ENCODE data around the gene METAP2. TPM values are rescaled to one million over a fixed set of nuclear protein-coding genes. Genes with fewer than 3 reads are reported as not detected.

Gene METAP2
- total RNA-seq, result 10 to 100 TPM; 49.5 to 53.8 TPM

DNA sequence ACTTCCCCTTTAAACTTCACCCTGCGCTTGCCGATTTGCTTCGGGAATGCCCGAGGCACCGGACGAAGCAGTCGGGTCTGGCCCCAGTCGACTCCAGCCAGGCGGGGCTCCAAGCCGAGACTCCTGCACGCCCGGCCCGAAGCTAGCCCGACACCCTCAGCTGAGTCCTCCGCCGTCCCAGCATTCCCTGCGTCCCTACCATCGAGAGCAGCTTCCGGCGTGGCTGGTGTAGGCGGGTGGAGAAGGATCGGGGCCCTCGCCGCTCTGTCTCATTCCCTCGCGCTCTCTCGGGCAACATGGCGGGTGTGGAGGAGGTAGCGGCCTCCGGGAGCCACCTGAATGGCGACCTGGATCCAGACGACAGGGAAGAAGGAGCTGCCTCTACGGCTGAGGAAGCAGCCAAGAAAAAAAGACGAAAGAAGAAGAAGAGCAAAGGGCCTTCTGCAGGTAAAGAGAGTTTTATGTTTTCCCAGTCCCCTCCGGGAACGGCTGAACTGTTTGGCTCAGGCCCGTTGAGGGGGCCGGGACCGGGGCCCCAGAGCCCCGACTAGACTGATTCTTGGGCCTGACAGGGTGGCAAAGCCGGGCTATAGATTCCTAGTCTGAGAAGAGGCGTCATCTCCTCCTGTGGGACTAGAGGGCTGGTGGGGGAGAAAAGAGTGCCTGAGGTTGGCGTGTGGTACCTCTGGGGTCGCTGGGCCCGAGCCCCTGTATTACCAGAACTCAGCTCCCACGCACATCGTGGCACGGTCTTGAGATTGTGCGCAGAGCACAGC lies at the start of gene METAP2:
Gene METAP2, plus strand, starts transcription at position 269 of the 776 bp plus-strand sequence. Its CDS starts 28 bp downstream, at position 297.
- intact Hi-C loops (cut with DNase I), result loop anchor here (10.0 kb wide), 1 partner anchor 249 kb away; no protein-coding TSS in a partner anchor

GRCh38 chr12:95424271-95424994 lies 49.5 kb upstream of the METAP2 start:
- H3K4me3 ChIP-seq, result no peak overlapping the region
- no peaks in the 10 kb centered on the region for H3K9me3 ChIP-seq
- TF ChIP-seq, protein P1, sequence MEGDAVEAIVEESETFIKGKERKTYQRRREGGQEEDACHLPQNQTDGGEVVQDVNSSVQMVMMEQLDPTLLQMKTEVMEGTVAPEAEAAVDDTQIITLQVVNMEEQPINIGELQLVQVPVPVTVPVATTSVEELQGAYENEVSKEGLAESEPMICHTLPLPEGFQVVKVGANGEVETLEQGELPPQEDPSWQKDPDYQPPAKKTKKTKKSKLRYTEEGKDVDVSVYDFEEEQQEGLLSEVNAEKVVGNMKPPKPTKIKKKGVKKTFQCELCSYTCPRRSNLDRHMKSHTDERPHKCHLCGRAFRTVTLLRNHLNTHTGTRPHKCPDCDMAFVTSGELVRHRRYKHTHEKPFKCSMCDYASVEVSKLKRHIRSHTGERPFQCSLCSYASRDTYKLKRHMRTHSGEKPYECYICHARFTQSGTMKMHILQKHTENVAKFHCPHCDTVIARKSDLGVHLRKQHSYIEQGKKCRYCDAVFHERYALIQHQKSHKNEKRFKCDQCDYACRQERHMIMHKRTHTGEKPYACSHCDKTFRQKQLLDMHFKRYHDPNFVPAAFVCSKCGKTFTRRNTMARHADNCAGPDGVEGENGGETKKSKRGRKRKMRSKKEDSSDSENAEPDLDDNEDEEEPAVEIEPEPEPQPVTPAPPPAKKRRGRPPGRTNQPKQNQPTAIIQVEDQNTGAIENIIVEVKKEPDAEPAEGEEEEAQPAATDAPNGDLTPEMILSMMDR (IDR thresholded peaks at IDR 0.05), result no peak
- no peak for DNase-seq
- H3K9ac ChIP-seq (ENCODE audit: low read depth in 2 of 2, low read length in 2 of 2), result no peak overlapping the region
- no peaks in the 10 kb centered on the region for H3K4me1 ChIP-seq
- no peaks in the 10 kb centered on the region for H3K27me3 ChIP-seq
- intact Hi-C loops (cut with DNase I), result no loop called here
- H3K27ac ChIP-seq, result no peak overlapping the region
- H3K36me3 ChIP-seq, result no peaks in the 10 kb centered on the region

More for the DNA sequence above, at the start of gene METAP2:
- H3K27me3 ChIP-seq, result no peaks in the 10 kb centered on the region
- H3K9ac ChIP-seq (ENCODE audit: low read depth in 2 of 2, low read length in 2 of 2), result peak within 1 kb of the TSS; percentile 83 to 94
- peak; percentile 97 for DNase-seq
- H3K36me3 ChIP-seq, result no peaks in the 10 kb centered on the region
- H3K4me1 ChIP-seq, result no peaks in the 10 kb centered on the region
- peak within 1 kb of the TSS; percentile 85 for H3K4me3 ChIP-seq
- H3K9me3 ChIP-seq, result no peaks in the 10 kb centered on the region
- TF ChIP-seq, protein P1 (IDR thresholded peaks at IDR 0.05), result no peak
- H3K27ac ChIP-seq, result peak within 1 kb of the TSS; percentile 94

DNA sequence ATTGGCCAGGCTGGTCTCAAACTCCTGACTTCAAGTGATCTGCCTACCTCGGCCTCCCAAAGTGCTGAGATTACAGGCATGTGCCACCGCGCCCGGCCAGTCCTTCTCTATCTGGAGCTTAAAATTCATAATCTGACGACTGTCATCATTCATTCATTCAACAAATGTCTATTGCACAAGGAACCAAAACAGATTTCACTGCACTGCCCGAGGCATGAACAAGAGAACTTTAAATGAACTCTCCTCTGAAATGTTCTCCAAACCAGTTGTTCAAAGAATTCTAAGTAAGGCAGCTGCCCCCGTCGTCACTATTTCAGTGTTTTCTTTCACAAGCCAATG lies 44.8 kb upstream of the METAP2 start:
- H3K36me3 ChIP-seq, result no peaks in the 10 kb centered on the region
- intact Hi-C loops (cut with DNase I), result no loop called here

DNA sequence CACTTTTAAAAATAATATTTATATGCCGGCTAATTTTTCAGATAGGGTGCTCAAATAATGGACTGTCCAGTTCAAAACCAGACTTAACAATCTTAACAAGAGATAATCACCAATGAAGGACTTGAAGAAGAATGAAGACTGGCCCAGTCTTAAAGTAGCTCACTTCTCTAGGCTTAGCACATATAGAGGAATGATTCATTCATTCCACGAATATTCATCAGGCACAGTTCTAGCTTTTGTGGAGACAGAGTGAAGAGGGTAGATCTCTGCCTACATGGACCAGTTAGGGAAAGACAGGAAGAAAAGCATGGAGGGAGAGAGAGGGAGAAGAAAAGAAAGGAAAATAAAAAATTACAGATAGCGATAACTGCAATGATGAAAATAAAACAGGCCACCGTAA lies 42.8 kb upstream of the METAP2 start:
- H3K27ac ChIP-seq, result no peak overlapping the region
- TF ChIP-seq, protein P1 (IDR thresholded peaks at IDR 0.05), result no peak

More for the DNA sequence above, 44.8 kb upstream of the METAP2 start:
- Histone ChIP-seq H3K9ac (ENCODE audit: low read depth in 2 of 2, low read length in 2 of 2) (no peak overlapping the region), H3K27ac (no peak overlapping the region), H3K9me3 (no peaks in the 10 kb centered on the region), H3K4me3 (no peak overlapping the region), H3K4me1 (no peaks in the 10 kb centered on the region), H3K27me3 (no peaks in the 10 kb centered on the region)
- DNase-seq, result no peak
- TF ChIP-seq, protein P1 (IDR thresholded peaks at IDR 0.05), result no peak

DNA sequence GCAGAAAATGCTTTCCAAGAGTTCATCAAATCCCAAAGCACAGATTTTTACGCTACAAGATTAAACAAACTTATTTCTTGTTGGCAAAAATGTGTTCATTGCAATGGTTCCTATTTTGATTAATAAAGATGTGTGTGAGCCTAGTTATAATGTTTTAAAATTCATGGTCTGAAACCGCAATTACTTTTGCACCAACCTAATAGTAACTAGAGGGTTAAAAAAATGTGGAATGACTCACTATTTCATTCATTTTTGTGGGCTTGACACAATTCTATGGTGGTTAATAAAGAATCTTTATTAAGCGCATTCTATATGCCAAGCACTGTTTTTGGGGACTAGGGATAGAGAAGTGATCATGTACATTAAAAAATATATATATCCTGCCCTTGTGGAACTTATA lies 38.6 kb upstream of the METAP2 start:
- H3K4me3 ChIP-seq, result no peak overlapping the region
- no peak overlapping the region for H3K9ac ChIP-seq (ENCODE audit: low read depth in 2 of 2, low read length in 2 of 2)
- TF ChIP-seq, protein P1 (IDR thresholded peaks at IDR 0.05), result no peak
- DNase-seq, result no peak
- H3K9me3 ChIP-seq, result no peaks in the 10 kb centered on the region
- no peaks in the 10 kb centered on the region for H3K36me3 ChIP-seq
- no peak overlapping the region for H3K27ac ChIP-seq
- intact Hi-C loops (cut with DNase I), result no loop called here
- no peaks in the 10 kb centered on the region for H3K27me3 ChIP-seq
- no peaks in the 10 kb centered on the region for H3K4me1 ChIP-seq

More for the DNA sequence above, 42.8 kb upstream of the METAP2 start:
- H3K9me3 ChIP-seq, result no peaks in the 10 kb centered on the region
- no peak overlapping the region for H3K4me3 ChIP-seq
- H3K27me3 ChIP-seq, result no peaks in the 10 kb centered on the region
- no peak overlapping the region for H3K9ac ChIP-seq (ENCODE audit: low read depth in 2 of 2, low read length in 2 of 2)
- intact Hi-C loops (cut with DNase I), result no loop called here
- H3K4me1 ChIP-seq, result no peaks in the 10 kb centered on the region
- no peaks in the 10 kb centered on the region for H3K36me3 ChIP-seq
- no peak for DNase-seq

All from colonic mucosa (tissue), 4 donors.